Gastroesophageal sphincter (tissue), 4 donors: ENCODE data around the gene CFAP74. TPM values are rescaled to one million over a fixed set of nuclear protein-coding genes. Genes with fewer than 3 reads are reported as not detected.

Experiments used
- ATAC-seq: fragments of 150-250 bp; one replicate; pipeline ENCODE4 v1.9.1; 2016; ENCODE audit warnings: mild to moderate bottlenecking, moderate library complexity
- H3K27ac ChIP-seq, 4 donors: fragments of 200-600 bp; sonication (generic) in 3 of 4; 1 replicate in 3 of 4; 2 replicates in 1 of 4; pipeline ENCODE4 v1.5.1; 2016 to 2019
- H3K27me3 ChIP-seq: fragments of 200-600 bp; sonication (generic); one replicate; pipeline ENCODE4 v1.5.1; 2019
- H3K36me3 ChIP-seq, 2 donors: fragments of 200-600 bp; sonication (generic); one replicate each; pipeline ENCODE4 v1.5.1; 2019; ENCODE audit warnings: control low read depth in 1 of 2
- H3K4me1 ChIP-seq, 3 donors: fragments of 200-600 bp; sonication (generic); 1 replicate in 2 of 3; 2 replicates in 1 of 3; pipeline ENCODE4 v1.5.1; 2016 to 2019; ENCODE audit warnings: control low read depth in 2 of 3
- H3K4me3 ChIP-seq, 2 donors: fragments of 200-600 bp; sonication (generic); one replicate each; pipeline ENCODE4 v1.5.1; 2019; ENCODE audit warnings: mild to moderate bottlenecking in 1 of 2, moderate library complexity in 1 of 2
- H3K9me3 ChIP-seq, 3 donors: fragments of 200-600 bp; sonication (generic); one replicate each; pipeline ENCODE4 v1.5.1; 2017 to 2019; ENCODE audit warnings: control low read depth in 2 of 3
- CTCF ChIP-seq, 4 experiments: fragments of 200-600 bp in 2 of 4; fragments of 450-650 bp in 2 of 4; sonication (generic) in 1 of 4; IDR thresholded peaks; one replicate each; pipeline ENCODE4 v1.5.1; 2017 to 2019; ENCODE audit warnings: antibody characterized with exemption in 4 of 4, mild to moderate bottlenecking in 2 of 4, moderate library complexity in 2 of 4
- EP300 ChIP-seq: sonication (generic); formaldehyde crosslinking; IDR thresholded peaks from one replicate; pipeline ENCODE4 v1.6.1; 2017; ENCODE audit warnings: antibody characterized with exemption, mild to moderate bottlenecking
- POLR2A ChIP-seq, 2 donors: fragments of 450-650 bp; IDR thresholded peaks; one replicate each; pipeline ENCODE4 v1.6.1; 2017; ENCODE audit warnings: antibody characterized with exemption in 2 of 2, mild to moderate bottlenecking in 2 of 2, moderate library complexity in 1 of 2
- POLR2AphosphoS5 ChIP-seq: sonication (generic); formaldehyde crosslinking; IDR thresholded peaks from one replicate; pipeline ENCODE4 v1.6.1; 2017; ENCODE audit warnings: antibody characterized with exemption
- WGBS, 2 donors: methylation state at CpG; one replicate each; pipeline ENCODE4 v1.1.5; 2018; ENCODE audit warnings: low coverage in 1 of 2; 5-methylcytosine and 5-hydroxymethylcytosine counted together
- total RNA-seq, 4 donors: library from RNA; depleted of rRNA; stranded (reverse); fragments of >200 nt; gene quantifications; one replicate each; pipeline ENCODE4 v1.1.0, GENCODE V29; 2016

CFAP74 gene
- total RNA-seq, 4 donors from 2014 or later, result 0.12 TPM; not detected in 3

GRCh38 chr1:1954015-1954414, 49.6 kb downstream of the CFAP74 start:
- WGBS, 2 donors, result 63 to 80% methylated on average over 1 to 8 of the region's 9 CpGs
- Histone ChIP-seq H3K36me3 (no peaks in the 10 kb centered on the region), H3K4me1 (no peaks in the 10 kb centered on the region), H3K27ac (no peak overlapping the region), H3K4me3 (no peak overlapping the region), H3K27me3 (peaks cover 34% of the 10 kb centered on the region), H3K9me3 (no peaks in the 10 kb centered on the region)
- no peak for ATAC-seq
- TF ChIP-seq POLR2A (IDR thresholded peaks at IDR 0.05), result no peak
- no peak for TF ChIP-seq CTCF (IDR thresholded peaks at IDR 0.05)
- TF ChIP-seq POLR2AphosphoS5, result no peak
- TF ChIP-seq EP300, result no peak

- Histone ChIP-seq H3K4me1 (peaks cover 0 to 9% (median 0%) of the 10 kb centered on the region in 3 donors), H3K4me3 (no peak overlapping the region), H3K9me3 (no peaks in the 10 kb centered on the region), H3K27me3 (peaks cover 26% of the 10 kb centered on the region), H3K36me3 (no peaks in the 10 kb centered on the region), H3K27ac (no peak overlapping the region)
- ATAC-seq, result no peak
- TF ChIP-seq EP300 (no peak), CTCF (IDR thresholded peaks at IDR 0.05) (no peak), POLR2A (IDR thresholded peaks at IDR 0.05) (no peak), POLR2AphosphoS5 (no peak)
- WGBS, 2 donors, result 48 to 65% methylated on average over 3 to 5 of the region's 5 CpGs
Observed at GRCh38 chr1:1950940-1951339, 52.6 kb downstream of the CFAP74 start.

- 17% methylated on average over 1 of the region's 1 CpG; no CpG with 5 or more reads in 1 of the 2 donors for WGBS, 2 donors
- TF ChIP-seq POLR2AphosphoS5 (no peak), EP300 (no peak), POLR2A (IDR thresholded peaks at IDR 0.05) (no peak), CTCF (IDR thresholded peaks at IDR 0.05) (no peak)
- peaks cover 32% of the 10 kb centered on the region for H3K27me3 ChIP-seq
- H3K36me3 ChIP-seq, result no peaks in the 10 kb centered on the region
- no peak overlapping the region for H3K4me3 ChIP-seq
- H3K4me1 ChIP-seq, result peaks cover 0 to 16% (median 6%) of the 10 kb centered on the region in 3 donors
- no peak for ATAC-seq
- H3K9me3 ChIP-seq, result no peaks in the 10 kb centered on the region
- no peak overlapping the region for H3K27ac ChIP-seq
Observed at GRCh38 chr1:1948783-1949182, 54.8 kb downstream of the CFAP74 start.

- Histone ChIP-seq H3K4me1 (peaks cover 0 to 18% (median 6%) of the 10 kb centered on the region in 3 donors), H3K27ac (no peak overlapping the region), H3K9me3 (no peaks in the 10 kb centered on the region), H3K27me3 (peaks cover 45% of the 10 kb centered on the region), H3K4me3 (no peak overlapping the region), H3K36me3 (no peaks in the 10 kb centered on the region)
- 80 to 95% methylated on average over 1 to 2 of the region's 14 CpGs for WGBS, 2 donors
- TF ChIP-seq EP300, result no peak
- no peak for TF ChIP-seq POLR2A (IDR thresholded peaks at IDR 0.05)
- no peak for TF ChIP-seq CTCF (IDR thresholded peaks at IDR 0.05)
- no peak for TF ChIP-seq POLR2AphosphoS5
- no peak for ATAC-seq
Observed at GRCh38 chr1:1947493-1947892, 56.1 kb downstream of the CFAP74 start.

GRCh38 chr1:1946540-1946939, 57.0 kb downstream of the CFAP74 start:
- no peak for ATAC-seq
- Histone ChIP-seq H3K9me3 (no peaks in the 10 kb centered on the region), H3K27ac (no peak overlapping the region), H3K36me3 (no peaks in the 10 kb centered on the region), H3K27me3 (peaks cover 53% of the 10 kb centered on the region), H3K4me1 (peaks cover 0 to 18% (median 6%) of the 10 kb centered on the region in 3 donors), H3K4me3 (no peak overlapping the region)
- no peak for TF ChIP-seq CTCF (IDR thresholded peaks at IDR 0.05)
- TF ChIP-seq EP300, result no peak
- TF ChIP-seq POLR2A (IDR thresholded peaks at IDR 0.05), result no peak
- no peak for TF ChIP-seq POLR2AphosphoS5
- 0% methylated on average over 3 of the region's 11 CpGs; no CpG with 5 or more reads in 1 of the 2 donors for WGBS, 2 donors
